ENCODE measurements around the gene ITGA2B. TPM values are rescaled to one million over a fixed set of nuclear protein-coding genes. Genes with fewer than 3 reads are reported as not detected.

The ITGA2B gene
- total and polyA plus RNA-seq, 2 of the 8 experiments (the other 6 are each of a cell fraction or from before 2014, with no cell fraction given), result 6.9 to 12.3 TPM

DNA sequence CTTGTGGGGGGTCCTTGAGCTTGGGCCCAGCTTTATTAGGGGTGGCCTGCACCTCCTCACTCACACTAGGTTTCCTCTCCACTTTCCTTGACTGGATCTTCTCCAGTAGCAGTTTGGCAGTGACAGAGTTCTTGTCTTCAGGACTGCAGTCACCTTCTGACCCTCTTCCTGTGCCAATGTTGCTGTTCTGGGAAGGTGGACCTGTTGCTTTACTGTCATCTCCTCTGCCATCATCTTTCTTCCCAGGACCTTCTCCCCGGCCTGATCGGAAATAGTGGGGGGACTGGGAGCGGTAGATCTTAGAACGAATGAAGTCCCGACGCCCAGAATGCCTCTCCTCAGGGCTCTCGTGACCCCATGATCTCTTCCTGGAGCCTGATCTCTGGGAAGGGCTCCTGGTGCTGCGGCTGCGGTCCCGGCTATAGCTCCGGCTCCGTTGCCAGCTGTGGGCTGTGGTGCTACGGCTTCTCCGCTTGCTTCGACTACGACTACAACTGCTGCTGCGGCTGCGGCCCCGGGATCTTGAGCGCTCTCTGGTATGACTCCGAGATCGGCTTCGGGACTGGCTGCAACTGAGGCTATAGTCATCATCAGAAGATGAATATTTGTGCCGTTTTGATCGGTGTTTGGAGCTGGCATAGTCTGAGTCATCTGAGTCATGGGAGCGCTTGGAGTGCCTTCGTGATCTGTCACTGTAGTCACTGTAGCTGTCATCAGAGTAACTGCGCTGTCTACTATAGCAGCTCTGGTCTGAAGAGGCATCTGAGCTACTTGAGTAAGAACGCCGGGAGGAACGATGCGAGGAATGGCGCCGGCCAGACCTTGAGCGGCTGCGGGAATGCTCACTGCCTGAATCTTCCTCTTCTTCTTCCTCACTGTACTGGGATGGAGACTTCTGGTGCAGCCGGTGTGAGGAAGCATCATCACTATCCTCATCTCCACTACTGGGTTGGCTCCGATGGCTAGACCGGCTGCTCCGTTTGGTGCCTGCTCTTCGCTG lies 9.5 kb upstream of the ITGA2B start (continued):
- TF ChIP-seq, protein P1, sequence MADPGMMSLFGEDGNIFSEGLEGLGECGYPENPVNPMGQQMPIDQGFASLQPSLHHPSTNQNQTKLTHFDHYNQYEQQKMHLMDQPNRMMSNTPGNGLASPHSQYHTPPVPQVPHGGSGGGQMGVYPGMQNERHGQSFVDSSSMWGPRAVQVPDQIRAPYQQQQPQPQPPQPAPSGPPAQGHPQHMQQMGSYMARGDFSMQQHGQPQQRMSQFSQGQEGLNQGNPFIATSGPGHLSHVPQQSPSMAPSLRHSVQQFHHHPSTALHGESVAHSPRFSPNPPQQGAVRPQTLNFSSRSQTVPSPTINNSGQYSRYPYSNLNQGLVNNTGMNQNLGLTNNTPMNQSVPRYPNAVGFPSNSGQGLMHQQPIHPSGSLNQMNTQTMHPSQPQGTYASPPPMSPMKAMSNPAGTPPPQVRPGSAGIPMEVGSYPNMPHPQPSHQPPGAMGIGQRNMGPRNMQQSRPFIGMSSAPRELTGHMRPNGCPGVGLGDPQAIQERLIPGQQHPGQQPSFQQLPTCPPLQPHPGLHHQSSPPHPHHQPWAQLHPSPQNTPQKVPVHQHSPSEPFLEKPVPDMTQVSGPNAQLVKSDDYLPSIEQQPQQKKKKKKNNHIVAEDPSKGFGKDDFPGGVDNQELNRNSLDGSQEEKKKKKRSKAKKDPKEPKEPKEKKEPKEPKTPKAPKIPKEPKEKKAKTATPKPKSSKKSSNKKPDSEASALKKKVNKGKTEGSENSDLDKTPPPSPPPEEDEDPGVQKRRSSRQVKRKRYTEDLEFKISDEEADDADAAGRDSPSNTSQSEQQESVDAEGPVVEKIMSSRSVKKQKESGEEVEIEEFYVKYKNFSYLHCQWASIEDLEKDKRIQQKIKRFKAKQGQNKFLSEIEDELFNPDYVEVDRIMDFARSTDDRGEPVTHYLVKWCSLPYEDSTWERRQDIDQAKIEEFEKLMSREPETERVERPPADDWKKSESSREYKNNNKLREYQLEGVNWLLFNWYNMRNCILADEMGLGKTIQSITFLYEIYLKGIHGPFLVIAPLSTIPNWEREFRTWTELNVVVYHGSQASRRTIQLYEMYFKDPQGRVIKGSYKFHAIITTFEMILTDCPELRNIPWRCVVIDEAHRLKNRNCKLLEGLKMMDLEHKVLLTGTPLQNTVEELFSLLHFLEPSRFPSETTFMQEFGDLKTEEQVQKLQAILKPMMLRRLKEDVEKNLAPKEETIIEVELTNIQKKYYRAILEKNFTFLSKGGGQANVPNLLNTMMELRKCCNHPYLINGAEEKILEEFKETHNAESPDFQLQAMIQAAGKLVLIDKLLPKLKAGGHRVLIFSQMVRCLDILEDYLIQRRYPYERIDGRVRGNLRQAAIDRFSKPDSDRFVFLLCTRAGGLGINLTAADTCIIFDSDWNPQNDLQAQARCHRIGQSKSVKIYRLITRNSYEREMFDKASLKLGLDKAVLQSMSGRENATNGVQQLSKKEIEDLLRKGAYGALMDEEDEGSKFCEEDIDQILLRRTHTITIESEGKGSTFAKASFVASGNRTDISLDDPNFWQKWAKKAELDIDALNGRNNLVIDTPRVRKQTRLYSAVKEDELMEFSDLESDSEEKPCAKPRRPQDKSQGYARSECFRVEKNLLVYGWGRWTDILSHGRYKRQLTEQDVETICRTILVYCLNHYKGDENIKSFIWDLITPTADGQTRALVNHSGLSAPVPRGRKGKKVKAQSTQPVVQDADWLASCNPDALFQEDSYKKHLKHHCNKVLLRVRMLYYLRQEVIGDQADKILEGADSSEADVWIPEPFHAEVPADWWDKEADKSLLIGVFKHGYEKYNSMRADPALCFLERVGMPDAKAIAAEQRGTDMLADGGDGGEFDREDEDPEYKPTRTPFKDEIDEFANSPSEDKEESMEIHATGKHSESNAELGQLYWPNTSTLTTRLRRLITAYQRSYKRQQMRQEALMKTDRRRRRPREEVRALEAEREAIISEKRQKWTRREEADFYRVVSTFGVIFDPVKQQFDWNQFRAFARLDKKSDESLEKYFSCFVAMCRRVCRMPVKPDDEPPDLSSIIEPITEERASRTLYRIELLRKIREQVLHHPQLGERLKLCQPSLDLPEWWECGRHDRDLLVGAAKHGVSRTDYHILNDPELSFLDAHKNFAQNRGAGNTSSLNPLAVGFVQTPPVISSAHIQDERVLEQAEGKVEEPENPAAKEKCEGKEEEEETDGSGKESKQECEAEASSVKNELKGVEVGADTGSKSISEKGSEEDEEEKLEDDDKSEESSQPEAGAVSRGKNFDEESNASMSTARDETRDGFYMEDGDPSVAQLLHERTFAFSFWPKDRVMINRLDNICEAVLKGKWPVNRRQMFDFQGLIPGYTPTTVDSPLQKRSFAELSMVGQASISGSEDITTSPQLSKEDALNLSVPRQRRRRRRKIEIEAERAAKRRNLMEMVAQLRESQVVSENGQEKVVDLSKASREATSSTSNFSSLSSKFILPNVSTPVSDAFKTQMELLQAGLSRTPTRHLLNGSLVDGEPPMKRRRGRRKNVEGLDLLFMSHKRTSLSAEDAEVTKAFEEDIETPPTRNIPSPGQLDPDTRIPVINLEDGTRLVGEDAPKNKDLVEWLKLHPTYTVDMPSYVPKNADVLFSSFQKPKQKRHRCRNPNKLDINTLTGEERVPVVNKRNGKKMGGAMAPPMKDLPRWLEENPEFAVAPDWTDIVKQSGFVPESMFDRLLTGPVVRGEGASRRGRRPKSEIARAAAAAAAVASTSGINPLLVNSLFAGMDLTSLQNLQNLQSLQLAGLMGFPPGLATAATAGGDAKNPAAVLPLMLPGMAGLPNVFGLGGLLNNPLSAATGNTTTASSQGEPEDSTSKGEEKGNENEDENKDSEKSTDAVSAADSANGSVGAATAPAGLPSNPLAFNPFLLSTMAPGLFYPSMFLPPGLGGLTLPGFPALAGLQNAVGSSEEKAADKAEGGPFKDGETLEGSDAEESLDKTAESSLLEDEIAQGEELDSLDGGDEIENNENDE (IDR thresholded peaks at IDR 0.05; ENCODE audit: insufficient replicate concordance, low read length), result no peak
- TF ChIP-seq SIX5 (IDR thresholded peaks at IDR 0.05; ENCODE audit: low read depth, low read length), result no peak
- TF ChIP-seq, protein P2, sequence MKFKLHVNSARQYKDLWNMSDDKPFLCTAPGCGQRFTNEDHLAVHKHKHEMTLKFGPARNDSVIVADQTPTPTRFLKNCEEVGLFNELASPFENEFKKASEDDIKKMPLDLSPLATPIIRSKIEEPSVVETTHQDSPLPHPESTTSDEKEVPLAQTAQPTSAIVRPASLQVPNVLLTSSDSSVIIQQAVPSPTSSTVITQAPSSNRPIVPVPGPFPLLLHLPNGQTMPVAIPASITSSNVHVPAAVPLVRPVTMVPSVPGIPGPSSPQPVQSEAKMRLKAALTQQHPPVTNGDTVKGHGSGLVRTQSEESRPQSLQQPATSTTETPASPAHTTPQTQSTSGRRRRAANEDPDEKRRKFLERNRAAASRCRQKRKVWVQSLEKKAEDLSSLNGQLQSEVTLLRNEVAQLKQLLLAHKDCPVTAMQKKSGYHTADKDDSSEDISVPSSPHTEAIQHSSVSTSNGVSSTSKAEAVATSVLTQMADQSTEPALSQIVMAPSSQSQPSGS (IDR thresholded peaks at IDR 0.05; ENCODE audit: low read length), result no peak
- TF ChIP-seq TCF12 (IDR thresholded peaks at IDR 0.05; ENCODE audit: low read depth, low read length), result no peak
- no peak for TF ChIP-seq CBX5 (IDR thresholded peaks at IDR 0.05; ENCODE audit: low read depth, low read length)
- TF ChIP-seq TAF7 (optimal IDR thresholded peaks at IDR 0.05; ENCODE audit: borderline replicate concordance, low read depth, low read length), result no peak
- TF ChIP-seq TEAD4 (IDR thresholded peaks at IDR 0.05; ENCODE audit: low read depth, low read length), result no peak
- TF ChIP-seq CHD1 (IDR thresholded peaks at IDR 0.05; ENCODE audit: low read depth, low read length), result no peak
